Stomach (tissue), 9 donors: ENCODE results near the gene IGFBP3. TPM values are rescaled to one million over a fixed set of nuclear protein-coding genes. Genes with fewer than 3 reads are reported as not detected.

Experiments used
- DNase-seq, 2 donors: peaks; one replicate each; pipeline versions ENCODE4 v3.0.0 to v3.0.0-alpha.2; 2013 to 2019
- H3K27ac ChIP-seq, 5 donors: fragments of 200-600 bp in 4 of 5; sonication (generic) in 4 of 5; one replicate each; pipeline ENCODE4 v1.5.1; 2013 to 2019; ENCODE audit warnings: mild to moderate bottlenecking in 1 of 5, moderate library complexity in 1 of 5
- H3K27me3 ChIP-seq, 3 donors: fragments of 200-600 bp; sonication (generic); one replicate each; pipeline ENCODE4 v1.5.1; 2017 to 2019; ENCODE audit warnings: mixed run types in 1 of 3
- H3K36me3 ChIP-seq, 4 donors: fragments of 200-600 bp; sonication (generic); 1 replicate in 3 of 4; 2 replicates in 1 of 4; pipeline ENCODE4 v1.5.1; 2016 to 2019
- H3K4me1 ChIP-seq, 4 donors: fragments of 200-600 bp; sonication (generic); one replicate each; pipeline ENCODE4 v1.5.1; 2016 to 2019
- H3K4me3 ChIP-seq, 4 donors: fragments of 200-600 bp; sonication (generic) in 3 of 4; one replicate each; pipeline ENCODE4 v1.5.1; 2016 to 2019; ENCODE audit warnings: mild to moderate bottlenecking in 1 of 4
- H3K9me3 ChIP-seq, 4 donors: fragments of 200-600 bp; sonication (generic); one replicate each; pipeline ENCODE4 v1.5.1; 2016 to 2019
- CTCF ChIP-seq, 7 experiments: fragments of 450-650 bp in 4 of 7; fragments of 200-600 bp in 3 of 7; sonication (generic) in 3 of 7; IDR thresholded peaks; one replicate each; pipeline ENCODE4 v1.5.1; 2016 to 2019; ENCODE audit warnings: antibody characterized with exemption in 7 of 7, control low read depth in 2 of 7, mild to moderate bottlenecking in 1 of 7
- EP300 ChIP-seq: sonication (generic); formaldehyde crosslinking; IDR thresholded peaks from one replicate; pipeline ENCODE4 v1.6.1; 2017; ENCODE audit warnings: antibody characterized with exemption
- POLR2A ChIP-seq, 4 donors: fragments of 450-650 bp; IDR thresholded peaks; one replicate each; pipeline ENCODE4 v1.6.1; 2016; ENCODE audit warnings: antibody characterized with exemption in 4 of 4, control low read depth in 2 of 4, mild to moderate bottlenecking in 1 of 4, moderate library complexity in 1 of 4
- POLR2AphosphoS5 ChIP-seq, 3 donors: sonication (generic); formaldehyde crosslinking; IDR thresholded peaks; one replicate each; pipeline ENCODE4 v1.6.1; 2016; ENCODE audit warnings: antibody characterized with exemption in 3 of 3
- WGBS, 5 donors: extraction: QIAGEN DNeasy Blood & Tissue Kit in 3 of 5; methylation state at CpG; one replicate each; pipeline versions ENCODE4 v1.1.5 to v1.1.7; 2013 to 2018; 5-methylcytosine and 5-hydroxymethylcytosine counted together
- intact Hi-C: fragments of 100-400 bp; cut with DNase I; formaldehyde crosslinking; loops from one replicate; pipeline ENCODE4 v1.15.1; 2023; ENCODE audit warnings: low total_unique reads
- polyA plus RNA-seq, 3 donors: library from polyadenylated mRNA; stranded (reverse); fragments of 200-250 nt; gene quantifications; one replicate each; pipeline ENCODE4 v1.2.3, GENCODE V29; 2013
- total RNA-seq, 5 donors: library from RNA; depleted of rRNA; stranded (reverse); fragments of >200 nt; gene quantifications; one replicate each; pipeline versions ENCODE4 v1.1.0 to v1.2.3, GENCODE V29; 2014 to 2016
- donor health status: healthy with polysubstance abuse.
- donor health status: Bipolar disorder and iron deficiency.
- donor health status: healthy.

The IGFBP3 gene
- total and polyA plus RNA-seq, 8 donors = 12.1 to 218 (median 53.9) TPM

GRCh38 chr7:45910855-45911254 lies 10.2 kb downstream of the IGFBP3 start:
- TF ChIP-seq POLR2A (IDR thresholded peaks at IDR 0.05) = no peak
- TF ChIP-seq CTCF (IDR thresholded peaks at IDR 0.05) = no peak
- TF ChIP-seq EP300 = no peak
- TF ChIP-seq POLR2AphosphoS5 (IDR thresholded peaks at IDR 0.05) = no peak
- H3K36me3 ChIP-seq = peaks cover 0 to 20% (median 14%) of the 10 kb centered on the region in 4 donors
- H3K27me3 ChIP-seq = peaks cover 0 to 5% (median 0%) of the 10 kb centered on the region in 3 donors
- WGBS, 5 donors = 64 to 84% (median 76%) methylated on average over 3 of the region's 3 CpGs
- H3K4me3 ChIP-seq = no peak overlapping the region
- no peaks in the 10 kb centered on the region for H3K9me3 ChIP-seq
- DNase-seq = no peak
- no peak overlapping the region for H3K27ac ChIP-seq
- H3K4me1 ChIP-seq = no peaks in the 10 kb centered on the region
- intact Hi-C loops = no loop called here

GRCh38 chr7:45909561-45909960 lies 11.5 kb downstream of the IGFBP3 start:
- no peaks in the 10 kb centered on the region for H3K4me1 ChIP-seq
- no peak for DNase-seq
- intact Hi-C loops = no loop called here
- H3K4me3 ChIP-seq = no peak overlapping the region
- H3K27me3 ChIP-seq = peaks cover 0 to 3% (median 0%) of the 10 kb centered on the region in 3 donors
- no peak for TF ChIP-seq EP300
- no peak for TF ChIP-seq CTCF (IDR thresholded peaks at IDR 0.05)
- no peak for TF ChIP-seq POLR2AphosphoS5 (IDR thresholded peaks at IDR 0.05)
- no peak for TF ChIP-seq POLR2A (IDR thresholded peaks at IDR 0.05)
- H3K36me3 ChIP-seq = peaks cover 0 to 15% (median 9%) of the 10 kb centered on the region in 4 donors
- no peak overlapping the region for H3K27ac ChIP-seq
- H3K9me3 ChIP-seq = no peaks in the 10 kb centered on the region

GRCh38 chr7:45902820-45903219 lies 18.3 kb downstream of the IGFBP3 start:
- intact Hi-C loops = no loop called here
- Histone ChIP-seq H3K27me3 (peaks cover 0 to 6% (median 0%) of the 10 kb centered on the region in 3 donors), H3K4me3 (no peak overlapping the region), H3K4me1 (no peaks in the 10 kb centered on the region), H3K36me3 (no peaks in the 10 kb centered on the region), H3K9me3 (peaks cover 0 to 7% (median 2%) of the 10 kb centered on the region in 4 donors), H3K27ac (no peak overlapping the region)
- WGBS, 5 donors = 67 to 90% (median 83%) methylated on average over 1 of the region's 1 CpG
- no peak for DNase-seq
- TF ChIP-seq POLR2AphosphoS5 (IDR thresholded peaks at IDR 0.05) = no peak
- TF ChIP-seq EP300 = no peak
- TF ChIP-seq POLR2A (IDR thresholded peaks at IDR 0.05) = no peak
- no peak for TF ChIP-seq CTCF (IDR thresholded peaks at IDR 0.05)

- Histone ChIP-seq H3K4me1 (no peaks in the 10 kb centered on the region), H3K27me3 (peaks cover 0 to 6% (median 0%) of the 10 kb centered on the region in 3 donors), H3K27ac (no peak overlapping the region), H3K4me3 (no peak overlapping the region), H3K9me3 (peaks cover 0 to 7% (median 2%) of the 10 kb centered on the region in 4 donors), H3K36me3 (no peaks in the 10 kb centered on the region)
- WGBS, 5 donors = 70 to 92% (median 84%) methylated on average over 1 of the region's 1 CpG
- no peak for DNase-seq
- TF ChIP-seq POLR2AphosphoS5 (IDR thresholded peaks at IDR 0.05) = no peak
- no peak for TF ChIP-seq EP300
- TF ChIP-seq CTCF (IDR thresholded peaks at IDR 0.05) = no peak
- TF ChIP-seq POLR2A (IDR thresholded peaks at IDR 0.05) = no peak
- intact Hi-C loops = no loop called here
Observed at GRCh38 chr7:45901566-45901965, 19.5 kb downstream of the IGFBP3 start.
